Measurements from ENCODE around the gene P2RY2.

DNA sequence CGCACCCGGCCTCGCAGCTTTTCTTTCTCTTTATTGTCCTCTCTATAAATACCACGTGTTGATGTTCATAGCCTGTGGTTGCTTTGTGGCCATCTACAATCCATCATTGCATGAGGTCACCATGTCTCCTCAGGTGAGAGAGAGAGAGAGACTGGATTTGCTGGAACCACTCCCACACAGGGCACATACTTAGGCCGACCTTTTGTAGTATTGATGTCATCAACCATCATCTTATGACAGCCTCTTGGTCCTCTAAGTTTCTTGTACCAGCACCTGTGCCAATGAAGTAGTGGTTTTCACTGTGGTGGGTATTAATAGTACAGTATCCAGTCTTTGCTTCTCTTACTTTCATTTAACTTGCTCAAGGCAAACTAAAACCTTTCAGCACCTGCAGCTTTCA, 31.2 kb downstream of the P2RY2 start:
- TF ChIP-seq, protein P1, sequence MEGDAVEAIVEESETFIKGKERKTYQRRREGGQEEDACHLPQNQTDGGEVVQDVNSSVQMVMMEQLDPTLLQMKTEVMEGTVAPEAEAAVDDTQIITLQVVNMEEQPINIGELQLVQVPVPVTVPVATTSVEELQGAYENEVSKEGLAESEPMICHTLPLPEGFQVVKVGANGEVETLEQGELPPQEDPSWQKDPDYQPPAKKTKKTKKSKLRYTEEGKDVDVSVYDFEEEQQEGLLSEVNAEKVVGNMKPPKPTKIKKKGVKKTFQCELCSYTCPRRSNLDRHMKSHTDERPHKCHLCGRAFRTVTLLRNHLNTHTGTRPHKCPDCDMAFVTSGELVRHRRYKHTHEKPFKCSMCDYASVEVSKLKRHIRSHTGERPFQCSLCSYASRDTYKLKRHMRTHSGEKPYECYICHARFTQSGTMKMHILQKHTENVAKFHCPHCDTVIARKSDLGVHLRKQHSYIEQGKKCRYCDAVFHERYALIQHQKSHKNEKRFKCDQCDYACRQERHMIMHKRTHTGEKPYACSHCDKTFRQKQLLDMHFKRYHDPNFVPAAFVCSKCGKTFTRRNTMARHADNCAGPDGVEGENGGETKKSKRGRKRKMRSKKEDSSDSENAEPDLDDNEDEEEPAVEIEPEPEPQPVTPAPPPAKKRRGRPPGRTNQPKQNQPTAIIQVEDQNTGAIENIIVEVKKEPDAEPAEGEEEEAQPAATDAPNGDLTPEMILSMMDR (IDR thresholded peaks at IDR 0.05), result no peak
- TF ChIP-seq TP53 (CRISPR knock-in tag; IDR thresholded peaks at IDR 0.05), result no peak
- TF ChIP-seq, protein P2, sequence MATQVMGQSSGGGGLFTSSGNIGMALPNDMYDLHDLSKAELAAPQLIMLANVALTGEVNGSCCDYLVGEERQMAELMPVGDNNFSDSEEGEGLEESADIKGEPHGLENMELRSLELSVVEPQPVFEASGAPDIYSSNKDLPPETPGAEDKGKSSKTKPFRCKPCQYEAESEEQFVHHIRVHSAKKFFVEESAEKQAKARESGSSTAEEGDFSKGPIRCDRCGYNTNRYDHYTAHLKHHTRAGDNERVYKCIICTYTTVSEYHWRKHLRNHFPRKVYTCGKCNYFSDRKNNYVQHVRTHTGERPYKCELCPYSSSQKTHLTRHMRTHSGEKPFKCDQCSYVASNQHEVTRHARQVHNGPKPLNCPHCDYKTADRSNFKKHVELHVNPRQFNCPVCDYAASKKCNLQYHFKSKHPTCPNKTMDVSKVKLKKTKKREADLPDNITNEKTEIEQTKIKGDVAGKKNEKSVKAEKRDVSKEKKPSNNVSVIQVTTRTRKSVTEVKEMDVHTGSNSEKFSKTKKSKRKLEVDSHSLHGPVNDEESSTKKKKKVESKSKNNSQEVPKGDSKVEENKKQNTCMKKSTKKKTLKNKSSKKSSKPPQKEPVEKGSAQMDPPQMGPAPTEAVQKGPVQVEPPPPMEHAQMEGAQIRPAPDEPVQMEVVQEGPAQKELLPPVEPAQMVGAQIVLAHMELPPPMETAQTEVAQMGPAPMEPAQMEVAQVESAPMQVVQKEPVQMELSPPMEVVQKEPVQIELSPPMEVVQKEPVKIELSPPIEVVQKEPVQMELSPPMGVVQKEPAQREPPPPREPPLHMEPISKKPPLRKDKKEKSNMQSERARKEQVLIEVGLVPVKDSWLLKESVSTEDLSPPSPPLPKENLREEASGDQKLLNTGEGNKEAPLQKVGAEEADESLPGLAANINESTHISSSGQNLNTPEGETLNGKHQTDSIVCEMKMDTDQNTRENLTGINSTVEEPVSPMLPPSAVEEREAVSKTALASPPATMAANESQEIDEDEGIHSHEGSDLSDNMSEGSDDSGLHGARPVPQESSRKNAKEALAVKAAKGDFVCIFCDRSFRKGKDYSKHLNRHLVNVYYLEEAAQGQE (IDR thresholded peaks at IDR 0.05), result no peak
- TF ChIP-seq EHMT2 (IDR thresholded peaks at IDR 0.05; ENCODE audit: low read depth), result no peak
- no peak for TF ChIP-seq POLR2A (IDR thresholded peaks at IDR 0.05; ENCODE audit: low read length)
- TF ChIP-seq PHF8 (IDR thresholded peaks at IDR 0.05; ENCODE audit: borderline replicate concordance, low read depth), result no peak
- no peak for TF ChIP-seq SMC3 (IDR thresholded peaks at IDR 0.05)

Measured in A549 (cell line).